Activated T-helper 17 cell treated with anti-CD3 and anti-CD28 coated beads, Interleukin-2, amount 50 U/mL, for 72 hours (primary cell): ENCODE data around the gene ATP6V0E2. TPM values are rescaled to one million over a fixed set of nuclear protein-coding genes. Genes with fewer than 3 reads are reported as not detected.
A peak's percentile ranks its signal among the peaks of the same experiment; 100 is the strongest.

ENCODE experiments used
- ATAC-seq: fragments of 150-1000 bp; cut with Tn5 transposase; replicated peaks from 2 replicates; pipeline ENCODE4 v1.10.0; 2021; ENCODE audit warnings: mild to moderate bottlenecking, moderate library complexity
- H3K27ac Mint-ChIP-seq: one replicate; pipeline ENCODE4 v1.8.0; 2022; ENCODE audit warnings: mixed read lengths
- H3K27me3 Mint-ChIP-seq: one replicate; pipeline ENCODE4 v1.8.0; 2022; ENCODE audit warnings: mixed read lengths
- H3K36me3 Mint-ChIP-seq: one replicate; pipeline ENCODE4 v1.8.0; 2022; ENCODE audit warnings: low read depth, mild to moderate bottlenecking, mixed read lengths
- H3K4me1 Mint-ChIP-seq: one replicate; pipeline ENCODE4 v1.8.0; 2022; ENCODE audit warnings: mixed read lengths
- H3K4me3 Mint-ChIP-seq: one replicate; pipeline ENCODE4 v1.8.0; 2022; ENCODE audit warnings: mild to moderate bottlenecking, mixed read lengths
- H3K9me3 Mint-ChIP-seq: one replicate; pipeline ENCODE4 v1.8.0; 2022; ENCODE audit warnings: mixed read lengths
- total RNA-seq, 2 donors: library from RNA; stranded (reverse); gene quantifications; one replicate each; pipeline ENCODE4 v1.2.3, GENCODE V29; 2022

The ATP6V0E2 gene
- total RNA-seq, 2 donors from 2014 or later: 30.3 to 72.9 TPM

GRCh38 chr7:149875396-149875795, 1.6 kb downstream of the ATP6V0E2 start:
- H3K27me3 Mint-ChIP-seq: no peaks in the 10 kb centered on the region
- peaks cover 32% of the 10 kb centered on the region for H3K4me1 Mint-ChIP-seq
- H3K9me3 Mint-ChIP-seq: no peaks in the 10 kb centered on the region
- H3K4me3 Mint-ChIP-seq: peak overlapping the region; percentile 82
- H3K27ac Mint-ChIP-seq: no peak overlapping the region
- ATAC-seq: no peak
- H3K36me3 Mint-ChIP-seq: peaks cover 31% of the 10 kb centered on the region

GRCh38 chr7:149877890-149878522, 4.2 kb downstream of the ATP6V0E2 start:
- Mint-ChIP-seq H3K4me1 (peaks cover 24% of the 10 kb centered on the region), H3K27me3 (no peaks in the 10 kb centered on the region), H3K9me3 (no peaks in the 10 kb centered on the region), H3K27ac (no peak overlapping the region), H3K4me3 (no peak overlapping the region), H3K36me3 (peaks cover 32% of the 10 kb centered on the region)
- no peak for ATAC-seq

GRCh38 chr7:149878523-149878921, 4.8 kb downstream of the ATP6V0E2 start:
- Mint-ChIP-seq H3K27ac (no peak overlapping the region), H3K36me3 (peaks cover 32% of the 10 kb centered on the region), H3K9me3 (no peaks in the 10 kb centered on the region), H3K27me3 (no peaks in the 10 kb centered on the region), H3K4me1 (peaks cover 29% of the 10 kb centered on the region), H3K4me3 (no peak overlapping the region)
- no peak for ATAC-seq

GRCh38 chr7:149879271-149879743, 5.5 kb downstream of the ATP6V0E2 start:
- no peak overlapping the region for H3K4me3 Mint-ChIP-seq
- ATAC-seq: no peak

GRCh38 chr7:149879766-149880637, 6.2 kb downstream of the ATP6V0E2 start:
- peaks cover 32% of the 10 kb centered on the region for H3K36me3 Mint-ChIP-seq
- H3K4me3 Mint-ChIP-seq: no peak overlapping the region
- peaks cover 27% of the 10 kb centered on the region for H3K4me1 Mint-ChIP-seq
- H3K27ac Mint-ChIP-seq: peak overlapping the region; percentile 28
- H3K27me3 Mint-ChIP-seq: no peaks in the 10 kb centered on the region
- ATAC-seq: no peak
- H3K9me3 Mint-ChIP-seq: no peaks in the 10 kb centered on the region

More at GRCh38 chr7:149879271-149879743, 5.5 kb downstream of the ATP6V0E2 start:
- H3K27me3 Mint-ChIP-seq: no peaks in the 10 kb centered on the region
- peaks cover 32% of the 10 kb centered on the region for H3K36me3 Mint-ChIP-seq
- no peaks in the 10 kb centered on the region for H3K9me3 Mint-ChIP-seq
- H3K4me1 Mint-ChIP-seq: peaks cover 31% of the 10 kb centered on the region
- H3K27ac Mint-ChIP-seq: no peak overlapping the region

- Mint-ChIP-seq H3K9me3 (no peaks in the 10 kb centered on the region), H3K27me3 (no peaks in the 10 kb centered on the region), H3K27ac (peak overlapping the region; percentile 65), H3K4me1 (peaks cover 20% of the 10 kb centered on the region), H3K36me3 (peaks cover 28% of the 10 kb centered on the region), H3K4me3 (no peak overlapping the region)
- ATAC-seq: no peak
Measured at GRCh38 chr7:149880638-149881311, 7.0 kb downstream of the ATP6V0E2 start.

GRCh38 chr7:149881328-149882247, 7.8 kb downstream of the ATP6V0E2 start:
- Mint-ChIP-seq H3K4me3 (no peak overlapping the region), H3K36me3 (peaks cover 26% of the 10 kb centered on the region), H3K4me1 (peaks cover 19% of the 10 kb centered on the region), H3K9me3 (no peaks in the 10 kb centered on the region), H3K27ac (peak overlapping the region; percentile 65), H3K27me3 (no peaks in the 10 kb centered on the region)
- ATAC-seq: no peak

GRCh38 chr7:149882248-149883047, 8.7 kb downstream of the ATP6V0E2 start:
- H3K4me3 Mint-ChIP-seq: no peak overlapping the region
- peaks cover 17% of the 10 kb centered on the region for H3K36me3 Mint-ChIP-seq
- peaks cover 19% of the 10 kb centered on the region for H3K4me1 Mint-ChIP-seq
- H3K9me3 Mint-ChIP-seq: no peaks in the 10 kb centered on the region
- no peaks in the 10 kb centered on the region for H3K27me3 Mint-ChIP-seq
- ATAC-seq: no peak
- peak overlapping the region; percentile 79 for H3K27ac Mint-ChIP-seq

GRCh38 chr7:149883048-149883438, 9.3 kb downstream of the ATP6V0E2 start:
- H3K4me1 Mint-ChIP-seq: peaks cover 19% of the 10 kb centered on the region
- H3K27me3 Mint-ChIP-seq: no peaks in the 10 kb centered on the region
- no peak for ATAC-seq
- no peaks in the 10 kb centered on the region for H3K9me3 Mint-ChIP-seq
- peak overlapping the region; percentile 79 for H3K27ac Mint-ChIP-seq
- H3K4me3 Mint-ChIP-seq: no peak overlapping the region
- peaks cover 11% of the 10 kb centered on the region for H3K36me3 Mint-ChIP-seq

- Mint-ChIP-seq H3K4me1 (peaks cover 19% of the 10 kb centered on the region), H3K27ac (peak overlapping the region; percentile 79), H3K4me3 (no peak overlapping the region), H3K9me3 (no peaks in the 10 kb centered on the region), H3K36me3 (peaks cover 11% of the 10 kb centered on the region), H3K27me3 (no peaks in the 10 kb centered on the region)
- peak; percentile 92 for ATAC-seq
Measured at GRCh38 chr7:149883452-149883861, 9.7 kb downstream of the ATP6V0E2 start.

- Mint-ChIP-seq H3K36me3 (peaks cover 11% of the 10 kb centered on the region), H3K4me3 (no peak overlapping the region), H3K9me3 (no peaks in the 10 kb centered on the region), H3K27ac (no peak overlapping the region), H3K27me3 (no peaks in the 10 kb centered on the region), H3K4me1 (peaks cover 19% of the 10 kb centered on the region)
- ATAC-seq: no peak
Measured at GRCh38 chr7:149884016-149884415, 10.2 kb downstream of the ATP6V0E2 start.

GRCh38 chr7:149884541-149884940, 10.8 kb downstream of the ATP6V0E2 start:
- Mint-ChIP-seq H3K4me3 (no peak overlapping the region), H3K4me1 (peaks cover 19% of the 10 kb centered on the region), H3K27ac (no peak overlapping the region), H3K36me3 (peaks cover 10% of the 10 kb centered on the region), H3K27me3 (no peaks in the 10 kb centered on the region), H3K9me3 (no peaks in the 10 kb centered on the region)
- no peak for ATAC-seq
